Vagina (tissue), 2 donors: ENCODE results near the gene GRIP2. TPM values are rescaled to one million over a fixed set of nuclear protein-coding genes. Genes with fewer than 3 reads are reported as not detected.

Experiments
- DNase-seq, 2 donors: peaks; one replicate each; pipeline ENCODE4 v3.0.0-alpha.2; 2017; ENCODE audit errors: extremely low spot score in 2 of 2
- H3K27ac ChIP-seq: fragments of 200-600 bp; sonication (generic); one replicate; pipeline ENCODE4 v1.5.1; 2019
- H3K27me3 ChIP-seq: fragments of 200-600 bp; sonication (generic); one replicate; pipeline ENCODE4 v1.5.1; 2019
- H3K36me3 ChIP-seq, 2 donors: fragments of 200-600 bp; sonication (generic); one replicate each; pipeline ENCODE4 v1.5.1; 2017 to 2019
- H3K4me1 ChIP-seq: fragments of 200-600 bp; sonication (generic); one replicate; pipeline ENCODE4 v1.5.1; 2019
- H3K4me3 ChIP-seq, 2 donors: fragments of 200-600 bp; sonication (generic); 1 replicate in 1 of 2; 2 replicates in 1 of 2; pipeline ENCODE4 v1.5.1; 2016 to 2019
- H3K9me3 ChIP-seq: fragments of 200-600 bp; sonication (generic); one replicate; pipeline ENCODE4 v1.5.1; 2019
- CTCF ChIP-seq, 3 experiments: fragments of 450-650 bp in 2 of 3; fragments of 200-600 bp in 1 of 3; sonication (generic) in 1 of 3; IDR thresholded peaks; one replicate each; pipeline ENCODE4 v1.5.1; 2017 to 2019; ENCODE audit warnings: antibody characterized with exemption in 3 of 3, mild to moderate bottlenecking in 2 of 3, moderate library complexity in 2 of 3
- POLR2A ChIP-seq, 2 donors: fragments of 450-650 bp; IDR thresholded peaks; one replicate each; pipeline ENCODE4 v1.6.1; 2017; ENCODE audit warnings: antibody characterized with exemption in 2 of 2, mild to moderate bottlenecking in 2 of 2, moderate library complexity in 2 of 2
- POLR2AphosphoS5 ChIP-seq, 2 donors: sonication (generic); formaldehyde crosslinking; IDR thresholded peaks; one replicate each; pipeline ENCODE4 v1.9.0; 2017; ENCODE audit warnings: antibody characterized with exemption in 2 of 2, mild to moderate bottlenecking in 2 of 2, low read depth in 1 of 2; ENCODE audit not compliant: insufficient read depth in 1 of 2
- intact Hi-C: fragments of 100-400 bp; cut with DNase I; formaldehyde crosslinking; loops from one replicate; pipeline ENCODE4 v1.15.1; 2023
- total RNA-seq: library from RNA; depleted of rRNA; stranded (reverse); fragments of >200 nt; gene quantifications from one replicate; pipeline ENCODE4 v1.2.3, GENCODE V29; 2016

GRIP2 gene
- total RNA-seq, 1 donor from 2014 or later = 0.98 TPM

GRCh38 chr3:14465425-14465824 is 74.7 kb downstream of the GRIP2 start:
- DNase-seq = no peak
- peaks cover 0 to 36% of the 10 kb centered on the region in 2 donors for H3K36me3 ChIP-seq
- no peaks in the 10 kb centered on the region for H3K27me3 ChIP-seq
- H3K9me3 ChIP-seq = no peaks in the 10 kb centered on the region
- H3K4me1 ChIP-seq = peaks cover 16% of the 10 kb centered on the region
- intact Hi-C loops = loop anchor here (5.0 to 10.0 kb wide), 3 partner anchors 203 to 571 kb away; no protein-coding TSS in a partner anchor
- TF ChIP-seq CTCF (IDR thresholded peaks at IDR 0.05) (no peak), POLR2A (IDR thresholded peaks at IDR 0.05) (no peak)
- H3K4me3 ChIP-seq = no peak overlapping the region
- H3K27ac ChIP-seq = no peak overlapping the region

- no peaks in the 10 kb centered on the region for H3K27me3 ChIP-seq
- intact Hi-C loops = loop anchor here (10.0 kb wide), 1 partner anchor 570 kb away; no protein-coding TSS in a partner anchor
- DNase-seq = no peak
- H3K36me3 ChIP-seq = peaks cover 0 to 32% of the 10 kb centered on the region in 2 donors
- peaks cover 21% of the 10 kb centered on the region for H3K4me1 ChIP-seq
- no peaks in the 10 kb centered on the region for H3K9me3 ChIP-seq
- no peak overlapping the region for H3K27ac ChIP-seq
- no peak for TF ChIP-seq CTCF (IDR thresholded peaks at IDR 0.05)
- TF ChIP-seq POLR2AphosphoS5 (IDR thresholded peaks at IDR 0.05; ENCODE audit: insufficient read depth in 1 of 2, low read depth in 1 of 2) = no peak
- no peak for TF ChIP-seq POLR2A (IDR thresholded peaks at IDR 0.05)
- no peak overlapping the region for H3K4me3 ChIP-seq
Measured at GRCh38 chr3:14464521-14464920, 75.6 kb downstream of the GRIP2 start.

- Histone ChIP-seq H3K4me3 (no peak overlapping the region), H3K9me3 (no peaks in the 10 kb centered on the region), H3K4me1 (peaks cover 21% of the 10 kb centered on the region), H3K27ac (no peak overlapping the region), H3K36me3 (peaks cover 0 to 28% of the 10 kb centered on the region in 2 donors), H3K27me3 (no peaks in the 10 kb centered on the region)
- TF ChIP-seq POLR2AphosphoS5 (IDR thresholded peaks at IDR 0.05; ENCODE audit: insufficient read depth in 1 of 2, low read depth in 1 of 2) (no peak), CTCF (IDR thresholded peaks at IDR 0.05) (no peak), POLR2A (IDR thresholded peaks at IDR 0.05) (no peak)
- intact Hi-C loops = loop anchor here (10.0 kb wide), 1 partner anchor 569 kb away; no protein-coding TSS in a partner anchor
- no peak for DNase-seq
Measured at GRCh38 chr3:14464141-14464465, 76.0 kb downstream of the GRIP2 start.

- Histone ChIP-seq H3K36me3 (peaks cover 0 to 22% of the 10 kb centered on the region in 2 donors), H3K4me3 (no peak overlapping the region), H3K9me3 (no peaks in the 10 kb centered on the region), H3K27me3 (no peaks in the 10 kb centered on the region), H3K4me1 (peaks cover 21% of the 10 kb centered on the region), H3K27ac (no peak overlapping the region)
- DNase-seq = no peak
- no peak for TF ChIP-seq CTCF (IDR thresholded peaks at IDR 0.05)
- TF ChIP-seq POLR2A (IDR thresholded peaks at IDR 0.05) = no peak
- TF ChIP-seq POLR2AphosphoS5 (IDR thresholded peaks at IDR 0.05; ENCODE audit: insufficient read depth in 1 of 2, low read depth in 1 of 2) = no peak
- intact Hi-C loops = loop anchor here (10.0 kb wide), 1 partner anchor 569 kb away; no protein-coding TSS in a partner anchor
Measured at GRCh38 chr3:14463330-14464140, 76.6 kb downstream of the GRIP2 start.

GRCh38 chr3:14462738-14463137 is 77.4 kb downstream of the GRIP2 start:
- Histone ChIP-seq H3K27me3 (no peaks in the 10 kb centered on the region), H3K9me3 (no peaks in the 10 kb centered on the region), H3K4me1 (peaks cover 21% of the 10 kb centered on the region), H3K27ac (no peak overlapping the region), H3K4me3 (no peak overlapping the region), H3K36me3 (peaks cover 0 to 19% of the 10 kb centered on the region in 2 donors)
- no peak for DNase-seq
- TF ChIP-seq POLR2A (IDR thresholded peaks at IDR 0.05) (no peak), CTCF (IDR thresholded peaks at IDR 0.05) (no peak), POLR2AphosphoS5 (IDR thresholded peaks at IDR 0.05; ENCODE audit: insufficient read depth in 1 of 2, low read depth in 1 of 2) (no peak)
- intact Hi-C loops = loop anchor here (10.0 kb wide), 1 partner anchor 568 kb away; no protein-coding TSS in a partner anchor
